Testis (tissue), 2 donors: ENCODE results near the gene DEPDC5.

Source experiments
- POLR2A ChIP-seq: fragments of 450-650 bp; IDR thresholded peaks from one replicate; pipeline ENCODE4 v1.6.1; 2017; ENCODE audit warnings: antibody characterized with exemption, mild to moderate bottlenecking, moderate library complexity
- TF ChIP-seq, protein P1 (sequence below), 3 experiments: fragments of 450-650 bp in 2 of 3; fragments of 200-600 bp in 1 of 3; sonication (generic) in 1 of 3; IDR thresholded peaks; one replicate each; pipeline ENCODE4 v1.5.1; 2016 to 2019; ENCODE audit warnings: antibody characterized with exemption in 3 of 3, mild to moderate bottlenecking in 2 of 3, moderate library complexity in 1 of 3

DNA sequence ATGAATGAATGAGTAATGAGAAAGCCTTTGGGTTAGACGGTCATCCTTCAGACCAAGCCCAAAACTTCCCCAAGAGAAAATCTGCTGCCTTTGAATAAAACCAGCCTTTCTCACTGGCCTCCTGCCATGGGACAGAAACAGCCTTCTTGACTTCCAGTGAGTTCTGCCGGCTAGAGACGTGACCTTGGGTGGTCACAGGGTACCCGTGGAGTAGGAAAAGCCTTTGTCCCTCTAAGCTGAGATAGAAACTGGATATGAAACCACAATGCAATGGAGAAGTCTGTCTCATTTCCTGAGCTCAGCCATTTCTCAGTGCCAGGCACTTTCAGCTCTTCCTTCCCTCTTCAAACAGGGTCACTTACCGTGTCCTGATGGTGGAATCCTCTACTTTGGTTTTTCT lies 169.3 kb downstream of the DEPDC5 start:
- TF ChIP-seq, protein P1, sequence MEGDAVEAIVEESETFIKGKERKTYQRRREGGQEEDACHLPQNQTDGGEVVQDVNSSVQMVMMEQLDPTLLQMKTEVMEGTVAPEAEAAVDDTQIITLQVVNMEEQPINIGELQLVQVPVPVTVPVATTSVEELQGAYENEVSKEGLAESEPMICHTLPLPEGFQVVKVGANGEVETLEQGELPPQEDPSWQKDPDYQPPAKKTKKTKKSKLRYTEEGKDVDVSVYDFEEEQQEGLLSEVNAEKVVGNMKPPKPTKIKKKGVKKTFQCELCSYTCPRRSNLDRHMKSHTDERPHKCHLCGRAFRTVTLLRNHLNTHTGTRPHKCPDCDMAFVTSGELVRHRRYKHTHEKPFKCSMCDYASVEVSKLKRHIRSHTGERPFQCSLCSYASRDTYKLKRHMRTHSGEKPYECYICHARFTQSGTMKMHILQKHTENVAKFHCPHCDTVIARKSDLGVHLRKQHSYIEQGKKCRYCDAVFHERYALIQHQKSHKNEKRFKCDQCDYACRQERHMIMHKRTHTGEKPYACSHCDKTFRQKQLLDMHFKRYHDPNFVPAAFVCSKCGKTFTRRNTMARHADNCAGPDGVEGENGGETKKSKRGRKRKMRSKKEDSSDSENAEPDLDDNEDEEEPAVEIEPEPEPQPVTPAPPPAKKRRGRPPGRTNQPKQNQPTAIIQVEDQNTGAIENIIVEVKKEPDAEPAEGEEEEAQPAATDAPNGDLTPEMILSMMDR (IDR thresholded peaks at IDR 0.05): no peak
- no peak for TF ChIP-seq POLR2A
